CMK (cell line): ENCODE data around the gene CYP3A4.
"Not testable (repeated sequence)": the region's sequence is repeated elsewhere in the genome, so short reads cannot be mapped to it uniquely, and the experiment has no call there.

Source experiments
- DNase-seq: peaks from one replicate; pipeline ENCODE4 v3.0.0-alpha.2; 2010; ENCODE audit warnings: low read depth

The CYP3A4 gene

GRCh38 chr7:99723201-99723600 lies 60.8 kb downstream of the CYP3A4 start:
- not testable (repeated sequence) for DNase-seq

- DNase-seq = no peak
These were observed 63.0 kb downstream of the CYP3A4 start for GRCh38 chr7:99720800-99721595.

- DNase-seq = no peak
These were observed 63.8 kb downstream of the CYP3A4 start for GRCh38 chr7:99719996-99720769.

GRCh38 chr7:99713995-99714570 lies 69.9 kb downstream of the CYP3A4 start:
- DNase-seq = no peak

- DNase-seq = no peak
These were observed 74.0 kb downstream of the CYP3A4 start for GRCh38 chr7:99709838-99710578.

- no peak for DNase-seq
These were observed 74.7 kb downstream of the CYP3A4 start for GRCh38 chr7:99709260-99709659.

- no peak for DNase-seq
These were observed 76.9 kb downstream of the CYP3A4 start for GRCh38 chr7:99707096-99707495.
